ENCODE measurements around the gene JCAD. TPM values are rescaled to one million over a fixed set of nuclear protein-coding genes. Genes with fewer than 3 reads are reported as not detected.

Gene JCAD
- total and polyA plus RNA-seq, 2 donors = 5.9 to 9.9 TPM

DNA sequence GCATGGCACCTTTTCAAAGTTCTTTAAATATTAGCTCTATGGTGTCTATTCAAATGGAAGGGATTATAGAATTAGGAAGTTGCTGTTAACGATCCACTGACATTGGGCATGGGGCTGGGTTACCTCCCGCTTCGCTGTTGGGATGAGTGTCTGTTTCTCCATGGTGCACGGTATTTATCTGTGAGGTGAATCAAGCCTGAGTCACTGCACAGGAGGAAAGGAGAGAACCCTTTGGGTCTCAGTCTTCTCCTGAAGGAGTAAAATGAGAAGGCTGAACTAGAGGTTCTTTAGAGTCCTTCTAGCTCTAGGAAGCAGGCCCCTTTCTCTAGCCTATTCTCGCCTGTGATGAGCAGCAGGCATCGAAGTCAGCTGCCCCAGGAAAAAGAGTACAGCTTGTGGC lies 7.3 kb downstream of the JCAD start:
- DNase-seq (ENCODE audit: low read depth in 6 of 9, low spot score in 9 of 9) = no peak
- Histone ChIP-seq H3K4me3 (ENCODE audit: low read length in 2 of 2) (no peak overlapping the region), H3K27ac (ENCODE audit: low read depth in 1 of 2, low read length in 1 of 2) (no peak overlapping the region), H3K27me3 (ENCODE audit: control insufficient read depth in 2 of 2, insufficient read depth in 1 of 2, low read length in 1 of 2) (peaks cover 2 to 6% of the 10 kb centered on the region in 2 donors), H3K36me3 (ENCODE audit: control insufficient read depth in 2 of 2, insufficient read depth in 2 of 2, low read length in 1 of 2) (no peaks in the 10 kb centered on the region), H3K4me1 (ENCODE audit: control insufficient read depth in 2 of 2, insufficient read depth in 2 of 2, low read length in 2 of 2) (peaks cover 6 to 26% of the 10 kb centered on the region in 2 donors), H3K9me3 (ENCODE audit: control insufficient read depth in 2 of 2, insufficient read depth in 1 of 2, low read length in 1 of 2) (no peaks in the 10 kb centered on the region)
- 97% methylated on average over 6 of the region's 6 CpGs for WGBS

DNA sequence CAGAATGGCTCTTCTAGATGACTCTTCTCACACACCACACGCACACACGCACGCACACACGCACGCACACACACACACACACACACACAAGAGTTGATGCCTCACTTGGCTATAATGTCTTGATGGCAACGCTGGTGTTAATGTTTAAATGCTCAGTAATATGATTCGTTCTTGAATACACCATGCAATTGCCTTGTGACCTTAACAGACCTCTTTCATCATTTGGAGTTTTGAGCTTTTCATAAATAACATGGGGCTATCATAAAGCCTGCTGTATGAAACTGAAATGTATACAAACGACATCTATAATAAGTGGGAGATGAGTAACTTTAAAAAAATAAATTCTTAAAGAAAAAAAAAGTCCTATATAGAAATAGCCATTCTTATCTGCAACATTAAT lies 8.2 kb downstream of the JCAD start:
- H3K27ac ChIP-seq (ENCODE audit: low read depth in 1 of 2, low read length in 1 of 2) = no peak overlapping the region
- no peak for DNase-seq (ENCODE audit: low read depth in 6 of 9, low spot score in 9 of 9)
- 98% methylated on average over 8 of the region's 8 CpGs for WGBS
- peaks cover 0 to 2% of the 10 kb centered on the region in 2 donors for H3K27me3 ChIP-seq (ENCODE audit: control insufficient read depth in 2 of 2, insufficient read depth in 1 of 2, low read length in 1 of 2)
- no peaks in the 10 kb centered on the region for H3K9me3 ChIP-seq (ENCODE audit: control insufficient read depth in 2 of 2, insufficient read depth in 1 of 2, low read length in 1 of 2)
- H3K4me3 ChIP-seq (ENCODE audit: low read length in 2 of 2) = no peak overlapping the region
- H3K36me3 ChIP-seq (ENCODE audit: control insufficient read depth in 2 of 2, insufficient read depth in 2 of 2, low read length in 1 of 2) = no peaks in the 10 kb centered on the region
- H3K4me1 ChIP-seq (ENCODE audit: control insufficient read depth in 2 of 2, insufficient read depth in 2 of 2, low read length in 2 of 2) = peaks cover 6 to 26% of the 10 kb centered on the region in 2 donors

DNA sequence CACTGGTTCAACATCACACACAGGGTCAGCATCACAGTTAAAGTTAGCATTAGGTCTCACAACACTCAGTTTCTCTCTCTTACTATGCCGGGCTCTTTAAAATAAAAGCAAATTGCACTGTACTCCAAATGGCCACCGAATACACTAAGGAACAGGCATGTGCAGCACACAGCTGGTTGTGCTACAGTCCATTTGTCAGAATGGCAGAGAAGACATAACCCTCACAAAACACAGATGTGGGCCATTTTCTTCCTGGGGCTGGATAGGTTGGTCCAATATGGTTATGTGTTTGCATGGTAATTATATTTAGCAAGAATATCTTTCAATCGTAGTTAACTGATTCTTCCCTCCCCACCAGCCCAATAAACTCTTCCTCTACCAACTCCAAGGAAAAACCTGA lies 9.0 kb downstream of the JCAD start:
- no peak overlapping the region for H3K27ac ChIP-seq (ENCODE audit: low read depth in 1 of 2, low read length in 1 of 2)
- 89% methylated on average over 3 of the region's 3 CpGs for whole genome bisulfite sequencing
- peaks cover 6 to 26% of the 10 kb centered on the region in 2 donors for H3K4me1 ChIP-seq (ENCODE audit: control insufficient read depth in 2 of 2, insufficient read depth in 2 of 2, low read length in 2 of 2)
- no peak overlapping the region for H3K4me3 ChIP-seq (ENCODE audit: low read length in 2 of 2)
- H3K9me3 ChIP-seq (ENCODE audit: control insufficient read depth in 2 of 2, insufficient read depth in 1 of 2, low read length in 1 of 2) = no peaks in the 10 kb centered on the region
- no peak for DNase-seq (ENCODE audit: low read depth in 6 of 9, low spot score in 9 of 9)
- H3K36me3 ChIP-seq (ENCODE audit: control insufficient read depth in 2 of 2, insufficient read depth in 2 of 2, low read length in 1 of 2) = no peaks in the 10 kb centered on the region
- H3K27me3 ChIP-seq (ENCODE audit: control insufficient read depth in 2 of 2, insufficient read depth in 1 of 2, low read length in 1 of 2) = no peaks in the 10 kb centered on the region

DNA sequence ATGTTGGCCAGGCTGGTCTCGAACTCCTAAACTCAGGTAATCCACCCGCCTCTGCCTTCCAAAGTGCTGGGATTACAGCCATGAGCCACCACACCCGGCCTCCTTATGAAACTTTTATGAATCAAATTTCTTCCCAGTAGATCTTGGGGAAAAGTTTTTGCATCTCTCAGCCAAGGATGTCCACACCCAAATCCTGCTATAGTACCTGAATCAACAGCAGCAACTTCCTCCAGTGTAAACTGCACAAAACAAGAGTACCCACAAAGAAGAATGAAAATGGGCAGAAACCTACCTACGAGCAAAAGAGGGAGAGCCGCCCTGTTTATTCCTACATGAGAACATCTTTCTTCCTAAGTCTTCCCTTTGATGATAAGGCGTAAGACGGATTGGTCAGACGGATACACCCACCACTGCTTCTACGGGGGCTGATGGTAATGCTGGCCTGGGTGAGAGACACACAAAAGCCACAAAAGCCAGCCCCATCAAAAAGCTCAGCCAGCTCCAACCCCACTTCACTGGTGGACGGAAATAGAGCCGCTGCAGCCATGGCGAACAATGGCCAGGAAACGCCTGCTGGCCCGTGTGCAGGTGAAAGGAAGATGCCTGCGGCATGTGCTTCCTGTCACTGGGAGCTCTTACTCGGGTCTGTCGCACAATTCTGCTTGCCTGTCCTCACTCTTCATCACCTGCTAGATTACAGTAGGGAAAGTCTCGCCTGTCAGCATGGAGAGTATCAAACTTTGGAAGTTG lies 10.4 kb downstream of the JCAD start:
- Histone ChIP-seq H3K9me3 (ENCODE audit: control insufficient read depth in 2 of 2, insufficient read depth in 1 of 2, low read length in 1 of 2) (no peaks in the 10 kb centered on the region), H3K27ac (ENCODE audit: low read depth in 1 of 2, low read length in 1 of 2) (no peak overlapping the region), H3K27me3 (ENCODE audit: control insufficient read depth in 2 of 2, insufficient read depth in 1 of 2, low read length in 1 of 2) (no peaks in the 10 kb centered on the region), H3K4me3 (ENCODE audit: low read length in 2 of 2) (no peak overlapping the region), H3K36me3 (ENCODE audit: control insufficient read depth in 2 of 2, insufficient read depth in 2 of 2, low read length in 1 of 2) (no peaks in the 10 kb centered on the region), H3K4me1 (ENCODE audit: control insufficient read depth in 2 of 2, insufficient read depth in 2 of 2, low read length in 2 of 2) (peaks cover 6 to 29% of the 10 kb centered on the region in 2 donors)
- 22% methylated on average over 18 of the region's 18 CpGs for WGBS
- peak in 2 of 9 donors; percentile 28 to 39 for DNase-seq (ENCODE audit: low read depth in 6 of 9, low spot score in 9 of 9)

DNA sequence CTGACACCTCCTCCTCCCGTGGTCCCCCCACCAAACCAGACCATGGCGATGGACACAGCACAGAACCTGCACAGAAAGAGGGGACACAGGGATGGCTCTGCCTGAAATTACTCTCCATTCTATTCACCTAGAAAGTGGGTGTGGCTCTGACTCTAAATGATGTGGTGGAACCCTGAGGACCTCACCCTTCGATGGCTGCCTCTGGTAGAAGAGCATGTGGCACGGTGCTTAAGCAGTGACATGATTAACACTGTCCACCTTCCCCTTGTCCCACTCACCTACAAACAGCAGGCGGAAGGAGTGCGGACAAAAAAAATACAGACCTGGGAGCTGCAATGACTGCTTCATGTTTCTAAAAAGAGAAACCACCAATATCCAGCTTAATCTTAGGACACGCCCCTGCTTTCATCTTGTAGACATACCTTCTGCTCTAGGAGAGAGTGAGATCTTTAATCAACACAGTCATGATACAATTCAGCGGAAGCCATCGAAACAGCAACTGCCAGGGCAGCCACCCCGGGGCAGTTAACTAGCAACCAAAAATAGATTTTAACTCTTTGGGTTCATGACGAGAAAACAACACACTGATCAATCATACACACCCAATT lies 11.4 kb downstream of the JCAD start:
- Histone ChIP-seq H3K27ac (ENCODE audit: low read depth in 1 of 2, low read length in 1 of 2) (no peak overlapping the region), H3K4me1 (ENCODE audit: control insufficient read depth in 2 of 2, insufficient read depth in 2 of 2, low read length in 2 of 2) (peaks cover 6 to 34% of the 10 kb centered on the region in 2 donors), H3K36me3 (ENCODE audit: control insufficient read depth in 2 of 2, insufficient read depth in 2 of 2, low read length in 1 of 2) (no peaks in the 10 kb centered on the region), H3K4me3 (ENCODE audit: low read length in 2 of 2) (no peak overlapping the region), H3K9me3 (ENCODE audit: control insufficient read depth in 2 of 2, insufficient read depth in 1 of 2, low read length in 1 of 2) (no peaks in the 10 kb centered on the region), H3K27me3 (ENCODE audit: control insufficient read depth in 2 of 2, insufficient read depth in 1 of 2, low read length in 1 of 2) (no peaks in the 10 kb centered on the region)
- WGBS = 64% methylated on average over 11 of the region's 11 CpGs
- DNase-seq (ENCODE audit: low read depth in 6 of 9, low spot score in 9 of 9) = peak in 1 of 9 donors; percentile 65

DNA sequence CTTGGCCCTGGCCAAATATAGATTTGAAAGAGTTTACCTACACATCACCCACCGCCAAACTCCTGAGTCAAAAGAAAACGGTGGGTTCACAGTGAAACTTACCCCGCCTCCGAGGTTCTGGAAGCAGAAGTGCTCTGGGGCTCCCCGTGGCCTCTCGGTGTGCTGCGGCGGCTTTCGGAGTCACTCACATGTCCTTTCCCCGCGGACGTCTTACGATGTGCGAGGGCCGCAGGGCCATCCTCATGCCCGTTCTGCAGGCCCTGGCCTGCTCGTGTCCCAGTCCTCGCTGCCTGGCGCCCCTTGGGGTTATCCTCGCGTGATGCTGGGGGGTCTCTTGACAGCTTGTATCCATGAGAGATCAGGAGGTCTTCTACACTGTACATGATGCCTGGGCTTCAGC lies 12.0 kb downstream of the JCAD start:
- Histone ChIP-seq H3K4me1 (ENCODE audit: control insufficient read depth in 2 of 2, insufficient read depth in 2 of 2, low read length in 2 of 2) (peaks cover 6 to 38% of the 10 kb centered on the region in 2 donors), H3K27ac (ENCODE audit: low read depth in 1 of 2, low read length in 1 of 2) (no peak overlapping the region), H3K9me3 (ENCODE audit: control insufficient read depth in 2 of 2, insufficient read depth in 1 of 2, low read length in 1 of 2) (no peaks in the 10 kb centered on the region), H3K4me3 (ENCODE audit: low read length in 2 of 2) (no peak overlapping the region), H3K27me3 (ENCODE audit: control insufficient read depth in 2 of 2, insufficient read depth in 1 of 2, low read length in 1 of 2) (no peaks in the 10 kb centered on the region), H3K36me3 (ENCODE audit: control insufficient read depth in 2 of 2, insufficient read depth in 2 of 2, low read length in 1 of 2) (no peaks in the 10 kb centered on the region)
- no peak for DNase-seq (ENCODE audit: low read depth in 6 of 9, low spot score in 9 of 9)
- 97% methylated on average over 21 of the region's 21 CpGs for WGBS

DNA sequence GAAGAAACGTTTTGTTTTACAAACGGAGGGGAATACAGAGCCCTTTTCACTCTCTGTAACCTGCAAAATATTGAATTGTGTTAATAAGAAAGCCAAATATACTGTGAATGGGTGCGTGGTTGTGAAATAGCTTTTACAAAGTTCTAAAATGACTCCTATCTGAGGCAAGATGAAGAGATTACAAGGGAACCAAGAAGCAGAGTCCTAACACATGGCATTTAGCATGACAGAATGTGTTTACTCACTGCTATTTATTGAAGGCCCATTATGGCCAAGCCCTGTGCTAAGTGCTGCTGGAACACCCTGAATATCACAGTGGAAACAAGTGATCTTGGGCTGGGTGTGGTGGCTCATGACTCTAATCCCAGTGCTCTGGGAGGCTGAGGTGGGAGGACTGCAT lies 12.9 kb downstream of the JCAD start:
- H3K36me3 ChIP-seq (ENCODE audit: control insufficient read depth in 2 of 2, insufficient read depth in 2 of 2, low read length in 1 of 2) = no peaks in the 10 kb centered on the region
- WGBS = 94% methylated on average over 3 of the region's 3 CpGs
- peaks cover 0 to 2% of the 10 kb centered on the region in 2 donors for H3K27me3 ChIP-seq (ENCODE audit: control insufficient read depth in 2 of 2, insufficient read depth in 1 of 2, low read length in 1 of 2)
- H3K9me3 ChIP-seq (ENCODE audit: control insufficient read depth in 2 of 2, insufficient read depth in 1 of 2, low read length in 1 of 2) = no peaks in the 10 kb centered on the region
- no peak for DNase-seq (ENCODE audit: low read depth in 6 of 9, low spot score in 9 of 9)
- no peak overlapping the region for H3K27ac ChIP-seq (ENCODE audit: low read depth in 1 of 2, low read length in 1 of 2)
- peaks cover 6 to 46% of the 10 kb centered on the region in 2 donors for H3K4me1 ChIP-seq (ENCODE audit: control insufficient read depth in 2 of 2, insufficient read depth in 2 of 2, low read length in 2 of 2)
- no peak overlapping the region for H3K4me3 ChIP-seq (ENCODE audit: low read length in 2 of 2)

DNA sequence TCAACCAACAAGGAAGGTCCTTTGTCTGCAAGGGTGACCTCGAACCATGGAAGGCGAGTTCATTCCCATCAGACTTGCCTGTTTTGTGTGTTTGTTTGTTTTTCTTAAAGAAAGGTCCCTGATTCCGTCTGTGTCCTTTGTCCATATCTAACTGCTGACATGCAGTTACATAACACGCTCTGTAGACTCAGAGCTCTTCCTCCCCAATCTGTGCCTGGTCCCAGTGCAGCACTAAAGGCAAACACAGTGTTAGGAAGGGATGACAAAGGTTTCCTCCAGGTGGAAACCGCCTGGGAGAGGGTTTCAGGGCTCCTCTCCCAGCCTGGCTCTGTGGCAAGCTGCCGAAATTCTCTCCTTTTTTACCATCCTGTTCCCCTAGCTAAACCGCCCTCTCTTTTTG lies 13.4 kb downstream of the JCAD start:
- H3K27me3 ChIP-seq (ENCODE audit: control insufficient read depth in 2 of 2, insufficient read depth in 1 of 2, low read length in 1 of 2) = peaks cover 0 to 2% of the 10 kb centered on the region in 2 donors
- no peak for DNase-seq (ENCODE audit: low read depth in 6 of 9, low spot score in 9 of 9)
- H3K36me3 ChIP-seq (ENCODE audit: control insufficient read depth in 2 of 2, insufficient read depth in 2 of 2, low read length in 1 of 2) = no peaks in the 10 kb centered on the region
- H3K4me1 ChIP-seq (ENCODE audit: control insufficient read depth in 2 of 2, insufficient read depth in 2 of 2, low read length in 2 of 2) = peaks cover 6 to 48% of the 10 kb centered on the region in 2 donors
- H3K9me3 ChIP-seq (ENCODE audit: control insufficient read depth in 2 of 2, insufficient read depth in 1 of 2, low read length in 1 of 2) = no peaks in the 10 kb centered on the region
- no peak overlapping the region for H3K4me3 ChIP-seq (ENCODE audit: low read length in 2 of 2)
- 96% methylated on average over 7 of the region's 7 CpGs for WGBS
- no peak overlapping the region for H3K27ac ChIP-seq (ENCODE audit: low read depth in 1 of 2, low read length in 1 of 2)

DNA sequence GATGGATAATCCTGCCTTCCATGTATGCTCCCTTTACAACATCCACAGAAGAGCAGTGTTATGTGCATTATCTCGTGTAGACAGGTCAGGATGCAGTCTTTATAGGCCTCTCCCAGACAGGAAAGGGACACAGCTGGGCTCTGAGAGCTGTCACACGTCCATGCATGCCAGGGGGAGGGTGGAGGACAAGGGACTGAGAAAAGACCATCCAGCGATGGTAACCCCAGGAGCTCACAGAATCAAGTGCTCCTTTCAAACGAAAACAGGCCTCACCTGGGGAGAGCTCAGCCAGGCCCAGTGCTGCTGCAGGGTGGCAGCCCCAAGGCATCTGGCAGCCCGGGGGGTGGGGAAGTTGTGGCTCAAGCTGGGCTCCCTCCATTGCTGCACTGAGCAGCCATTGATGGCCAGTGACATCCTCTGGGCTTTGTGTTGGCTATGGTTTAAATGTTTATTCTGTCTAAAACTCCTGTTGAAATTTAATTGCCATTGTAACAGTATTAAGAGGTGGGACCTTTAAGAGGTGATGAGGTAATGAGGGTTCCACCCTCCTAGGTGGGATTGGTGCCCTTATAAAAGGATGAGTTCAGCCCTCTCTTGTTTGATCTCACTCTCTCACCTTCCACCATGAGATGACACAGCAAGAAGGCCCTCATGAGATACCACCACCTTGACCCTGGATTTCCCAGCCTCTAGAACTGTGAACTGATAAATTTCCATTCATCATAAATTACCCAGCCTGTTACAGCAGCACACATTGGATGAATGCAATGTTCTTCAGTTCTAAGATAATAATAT lies 15.7 kb downstream of the JCAD start:
- no peaks in the 10 kb centered on the region for H3K36me3 ChIP-seq (ENCODE audit: control insufficient read depth in 2 of 2, insufficient read depth in 2 of 2, low read length in 1 of 2)
- peaks cover 0 to 5% of the 10 kb centered on the region in 2 donors for H3K27me3 ChIP-seq (ENCODE audit: control insufficient read depth in 2 of 2, insufficient read depth in 1 of 2, low read length in 1 of 2)
- 49% methylated on average over 5 of the region's 5 CpGs for WGBS
- H3K9me3 ChIP-seq (ENCODE audit: control insufficient read depth in 2 of 2, insufficient read depth in 1 of 2, low read length in 1 of 2) = no peaks in the 10 kb centered on the region
- no peak for DNase-seq (ENCODE audit: low read depth in 6 of 9, low spot score in 9 of 9)
- H3K27ac ChIP-seq (ENCODE audit: low read depth in 1 of 2, low read length in 1 of 2) = no peak overlapping the region
- no peak overlapping the region for H3K4me3 ChIP-seq (ENCODE audit: low read length in 2 of 2)
- H3K4me1 ChIP-seq (ENCODE audit: control insufficient read depth in 2 of 2, insufficient read depth in 2 of 2, low read length in 2 of 2) = peaks cover 0 to 47% of the 10 kb centered on the region in 2 donors

Measured in thymus (tissue), 11 donors.